Activated naive CD8-positive, alpha-beta T cell treated with anti-CD3 and anti-CD28 coated beads, Interleukin-2, amount 10 ng/mL, durations not matched to agents 7 days and 5 days (primary cell): ENCODE measurements around the gene PML. TPM values are rescaled to one million over a fixed set of nuclear protein-coding genes. Genes with fewer than 3 reads are reported as not detected.
"Not testable (repeated sequence)": the region's sequence is repeated elsewhere in the genome, so short reads cannot be mapped to it uniquely, and the experiment has no call there.

Experiments
- ATAC-seq: fragments of 150-1000 bp; cut with Tn5 transposase; one replicate; pipeline ENCODE4 v1.10.0; 2021; ENCODE audit warnings: low read depth, moderate library complexity
- POLR2A ChIA-PET: fragments of 350-600 bp; sonication (Branson Sonifier 250); formaldehyde crosslinking; loops from one replicate; lab custom pipeline; 2021; ENCODE audit warnings: antibody characterized with exemption; lab: Charles Lee
- DNase-seq: peaks from one replicate; pipeline ENCODE4 v3.0.0; 2021
- H3K27ac Mint-ChIP-seq: one replicate; pipeline ENCODE4 v1.8.0; 2022; ENCODE audit warnings: mild to moderate bottlenecking, mixed read lengths
- H3K27me3 Mint-ChIP-seq: one replicate; pipeline ENCODE4 v1.8.0; 2022; ENCODE audit warnings: mild to moderate bottlenecking, moderate library complexity, mixed read lengths
- H3K36me3 Mint-ChIP-seq: one replicate; pipeline ENCODE4 v1.8.0; 2021; ENCODE audit warnings: mild to moderate bottlenecking, mixed read lengths
- H3K4me1 Mint-ChIP-seq: one replicate; pipeline ENCODE4 v1.8.0; 2021; ENCODE audit warnings: mixed read lengths
- H3K4me3 Mint-ChIP-seq: one replicate; pipeline ENCODE4 v1.8.0; 2022; ENCODE audit warnings: mild to moderate bottlenecking, moderate library complexity, mixed read lengths
- H3K9me3 Mint-ChIP-seq: one replicate; pipeline ENCODE4 v1.8.0; 2021; ENCODE audit warnings: mixed read lengths
- total RNA-seq, 2 experiments: library from RNA; stranded (reverse); gene quantifications; one replicate each; pipeline ENCODE4 v1.2.3, GENCODE V29; 2021

Gene PML
- total RNA-seq, 2 experiments from 2014 or later: 118 to 120 TPM

DNA sequence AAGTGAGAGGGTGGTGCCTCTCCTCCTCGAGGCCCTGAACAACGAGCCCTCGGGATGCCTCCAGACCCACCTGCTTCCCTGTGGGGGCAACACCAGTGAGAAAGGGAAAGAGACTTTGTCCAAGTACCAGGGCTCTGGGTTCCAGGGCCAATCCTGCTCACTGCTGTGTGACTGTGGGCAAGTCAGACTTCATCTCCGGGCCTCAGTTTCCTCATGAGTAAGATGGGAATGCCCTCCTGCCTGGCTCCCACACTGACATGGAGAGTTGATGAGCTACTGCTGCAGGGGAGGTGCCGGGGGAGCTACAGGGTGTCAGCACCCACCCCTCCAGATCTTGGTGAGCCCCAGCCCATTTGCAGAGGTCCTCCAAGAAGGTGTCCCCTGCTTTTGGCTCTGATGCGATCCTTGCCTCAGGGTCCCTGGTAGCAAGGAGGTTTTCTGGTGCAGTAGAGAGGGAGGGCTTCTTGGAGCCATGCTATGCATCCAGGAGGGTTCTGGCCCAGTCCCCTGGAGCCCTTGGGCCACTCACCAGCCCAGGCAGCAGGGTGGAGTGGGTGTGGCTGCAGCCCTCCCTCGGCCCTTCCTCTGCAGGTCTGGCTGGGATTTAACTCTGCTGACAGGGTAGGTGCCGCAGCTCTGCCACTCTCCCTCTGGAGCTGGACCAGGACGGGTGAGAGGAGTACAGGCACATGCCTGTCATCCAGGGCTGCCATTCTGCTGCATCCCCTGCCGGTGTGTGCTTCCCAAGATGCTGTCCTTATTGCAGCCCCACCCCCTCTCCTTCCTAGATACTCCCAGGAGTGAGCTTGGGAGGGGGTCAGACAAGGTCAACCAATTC is 41.4 kb upstream of the PML start:
- no peaks in the 10 kb centered on the region for H3K9me3 Mint-ChIP-seq
- no peak overlapping the region for H3K4me3 Mint-ChIP-seq
- peaks cover 18% of the 10 kb centered on the region for H3K4me1 Mint-ChIP-seq
- peaks cover 3% of the 10 kb centered on the region for H3K27me3 Mint-ChIP-seq
- H3K36me3 Mint-ChIP-seq: no peaks in the 10 kb centered on the region
- no peak for ATAC-seq
- DNase-seq: no peak
- H3K27ac Mint-ChIP-seq: no peak overlapping the region
- POLR2A ChIA-PET: no interaction called here

DNA sequence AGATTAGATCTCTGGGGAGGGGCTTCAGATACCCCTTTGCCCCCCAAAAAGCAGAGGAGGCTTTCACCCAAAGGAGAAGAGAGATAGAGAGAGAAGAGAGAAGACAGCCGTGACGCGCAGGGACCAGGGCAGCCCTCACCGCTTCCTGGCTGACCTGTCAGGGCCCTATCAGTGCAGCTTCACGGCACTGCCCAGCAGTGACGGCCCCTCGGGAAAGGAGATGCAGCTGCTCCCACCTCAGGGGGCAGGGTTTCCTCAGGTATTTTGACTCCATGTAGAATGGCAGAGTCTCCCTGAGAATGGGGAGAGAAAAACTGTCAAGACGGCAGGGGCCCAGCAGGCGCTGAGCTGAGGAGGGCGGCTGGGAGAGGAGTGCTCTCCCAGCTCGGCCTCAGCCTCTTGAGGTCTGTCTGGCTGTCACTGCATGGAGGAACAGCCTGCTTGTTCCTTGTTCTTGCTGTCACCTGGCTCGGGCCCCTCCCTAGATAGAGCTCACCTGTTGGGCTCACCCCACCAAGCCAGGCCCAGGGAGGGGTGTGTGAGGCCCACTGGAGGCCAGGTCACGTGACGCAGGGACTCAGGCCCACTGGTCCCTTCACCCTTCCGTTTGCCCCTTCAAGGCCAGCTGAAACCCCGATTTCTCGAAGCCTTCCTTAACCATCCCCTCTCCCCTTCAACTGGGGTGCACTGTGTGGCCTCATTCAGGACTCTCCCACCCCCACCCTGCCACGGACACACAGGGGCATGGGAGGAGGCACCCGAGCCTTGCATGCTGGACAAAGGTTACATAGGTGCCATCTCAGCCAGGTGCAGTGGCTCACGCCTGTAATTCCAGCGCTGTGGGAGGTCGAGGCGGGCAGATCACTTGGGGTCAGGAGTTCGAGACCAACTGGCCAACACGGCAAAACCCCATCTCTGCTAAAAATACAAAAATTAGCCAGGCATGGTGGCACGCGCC is 40.0 kb upstream of the PML start:
- no peak overlapping the region for H3K4me3 Mint-ChIP-seq
- no peaks in the 10 kb centered on the region for H3K36me3 Mint-ChIP-seq
- POLR2A ChIA-PET: no interaction called here
- H3K27ac Mint-ChIP-seq: no peak overlapping the region
- no peak for ATAC-seq
- no peaks in the 10 kb centered on the region for H3K9me3 Mint-ChIP-seq
- H3K27me3 Mint-ChIP-seq: peaks cover 3% of the 10 kb centered on the region
- H3K4me1 Mint-ChIP-seq: peaks cover 28% of the 10 kb centered on the region
- DNase-seq: no peak

DNA sequence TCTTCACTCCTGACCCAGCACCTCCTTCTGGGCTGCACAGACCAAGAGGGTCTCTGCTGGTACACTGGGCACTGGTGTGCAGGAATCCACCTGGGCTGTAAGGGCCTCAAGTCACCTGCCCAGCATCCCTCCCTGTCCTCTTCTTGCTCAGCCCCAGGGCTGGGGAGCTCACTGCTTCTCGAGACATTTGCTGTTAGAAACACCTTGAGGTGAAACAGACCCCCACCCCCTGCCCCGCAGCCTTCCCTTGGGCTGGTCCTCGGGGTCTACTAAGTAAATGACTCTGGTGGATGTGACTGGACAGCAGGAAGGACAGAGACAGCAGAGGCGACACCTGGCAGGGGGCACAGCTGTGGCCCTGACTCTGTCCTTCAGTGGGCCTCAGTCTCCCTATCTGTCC is 39.2 kb upstream of the PML start:
- no peak overlapping the region for H3K4me3 Mint-ChIP-seq

DNA sequence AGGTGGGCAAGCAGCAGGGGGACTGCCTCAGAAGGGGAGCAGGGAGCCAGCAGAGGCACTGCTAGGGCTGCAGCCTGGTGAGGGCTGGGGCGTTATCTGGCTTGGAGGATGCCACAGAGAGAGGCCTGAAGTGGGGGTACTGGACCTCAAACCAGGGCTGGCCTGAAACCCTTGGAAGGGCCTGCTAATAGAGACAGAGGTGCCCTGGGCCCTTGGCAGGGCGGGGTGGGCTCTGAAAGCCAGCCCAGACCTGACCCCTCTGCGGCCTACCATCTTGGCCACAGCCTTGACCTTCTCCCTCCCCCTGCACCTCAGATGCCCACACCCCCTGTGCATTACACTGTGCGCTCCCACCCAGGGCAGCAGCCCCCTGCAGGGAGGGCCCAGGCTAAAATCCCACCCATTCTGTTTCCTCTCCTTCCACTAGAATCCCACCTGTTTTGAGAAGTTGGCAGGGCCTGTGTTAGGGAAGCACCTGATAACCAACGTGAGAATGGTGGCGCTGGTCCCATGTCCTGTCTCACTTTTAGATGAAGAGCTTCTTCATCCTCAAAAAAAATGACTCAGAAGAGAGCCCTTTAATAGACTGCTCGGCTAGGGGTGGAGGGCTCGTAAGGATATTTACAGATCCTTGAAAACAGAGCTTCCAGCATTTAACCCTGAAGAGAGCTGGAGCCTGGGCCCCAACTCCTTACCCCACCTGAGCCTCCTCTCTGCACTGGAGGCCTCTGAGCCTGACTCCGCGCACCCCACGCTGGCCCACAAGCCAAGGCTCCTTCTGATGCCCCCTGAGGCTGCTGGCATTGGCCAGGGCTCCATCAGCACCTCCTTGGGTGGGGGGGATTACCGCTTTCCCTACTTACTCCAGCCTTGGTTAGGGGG is 38.4 kb upstream of the PML start:
- ATAC-seq: no peak
- no peak overlapping the region for H3K4me3 Mint-ChIP-seq
- no peaks in the 10 kb centered on the region for H3K36me3 Mint-ChIP-seq
- peak overlapping the region; percentile 14 for H3K27ac Mint-ChIP-seq
- no peaks in the 10 kb centered on the region for H3K9me3 Mint-ChIP-seq
- H3K27me3 Mint-ChIP-seq: peaks cover 3% of the 10 kb centered on the region
- H3K4me1 Mint-ChIP-seq: peaks cover 32% of the 10 kb centered on the region
- POLR2A ChIA-PET: interaction anchor here (1.0 to 1.1 kb wide), 2 partner anchors 28 to 38 kb away, joined by 3 read pairs; partner anchors contain the start of gene PML
- DNase-seq: no peak

More for the DNA sequence above, 39.2 kb upstream of the PML start:
- DNase-seq: no peak
- no peaks in the 10 kb centered on the region for H3K9me3 Mint-ChIP-seq
- peaks cover 3% of the 10 kb centered on the region for H3K27me3 Mint-ChIP-seq
- POLR2A ChIA-PET: no interaction called here
- peaks cover 33% of the 10 kb centered on the region for H3K4me1 Mint-ChIP-seq
- ATAC-seq: no peak
- H3K27ac Mint-ChIP-seq: no peak overlapping the region
- H3K36me3 Mint-ChIP-seq: no peaks in the 10 kb centered on the region

DNA sequence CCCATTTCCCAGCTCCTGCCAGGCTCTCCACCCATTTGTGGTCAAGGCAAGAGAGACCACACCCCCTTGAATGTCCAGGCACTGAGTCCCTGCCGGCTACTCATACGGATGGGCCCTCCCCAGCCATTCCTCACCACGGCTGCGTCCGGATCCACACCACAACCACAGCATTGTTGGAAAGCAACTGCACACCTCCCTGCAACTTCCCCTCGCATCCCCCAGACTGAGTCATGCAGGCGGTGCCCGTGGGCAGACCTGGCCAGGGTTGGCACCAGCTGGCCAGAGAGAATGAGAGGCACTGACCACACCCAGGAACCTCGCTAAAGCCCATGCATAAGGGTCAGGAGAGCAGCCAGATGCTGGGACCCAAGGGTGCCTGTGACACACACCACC is 37.8 kb upstream of the PML start:
- H3K9me3 Mint-ChIP-seq: no peaks in the 10 kb centered on the region
- H3K4me1 Mint-ChIP-seq: peaks cover 29% of the 10 kb centered on the region
- no peaks in the 10 kb centered on the region for H3K36me3 Mint-ChIP-seq
- peaks cover 3% of the 10 kb centered on the region for H3K27me3 Mint-ChIP-seq
- ATAC-seq (no peak), DNase-seq (no peak)
- H3K27ac Mint-ChIP-seq: peak overlapping the region; percentile 14
- no peak overlapping the region for H3K4me3 Mint-ChIP-seq
- POLR2A ChIA-PET: interaction anchor here (1.0 to 1.1 kb wide), 2 partner anchors 29 to 38 kb away, joined by 3 read pairs; partner anchors contain the start of gene PML

DNA sequence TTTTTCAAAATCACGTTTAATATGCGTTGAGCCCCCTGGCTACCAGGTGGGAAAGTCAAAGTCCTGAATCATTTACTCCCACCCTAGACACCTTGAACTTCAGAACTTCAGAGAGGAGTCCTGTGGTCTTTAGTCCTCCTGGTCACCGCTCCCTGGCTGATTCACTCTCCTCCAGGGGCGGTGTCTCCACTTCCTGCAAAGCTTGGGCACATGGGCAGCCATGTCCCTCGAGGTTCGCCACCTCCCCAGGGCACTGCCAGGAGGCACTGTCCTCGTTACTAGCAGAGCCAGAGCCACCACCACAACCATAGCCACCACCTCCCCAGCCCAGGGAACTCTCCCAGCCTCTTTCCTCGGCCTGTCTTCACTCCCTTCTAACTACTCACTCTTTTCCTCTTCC is 37.2 kb upstream of the PML start:
- no peak overlapping the region for H3K4me3 Mint-ChIP-seq
- H3K27me3 Mint-ChIP-seq: peaks cover 3% of the 10 kb centered on the region
- DNase-seq (no peak), ATAC-seq (no peak)
- H3K9me3 Mint-ChIP-seq: no peaks in the 10 kb centered on the region
- H3K4me1 Mint-ChIP-seq: peaks cover 27% of the 10 kb centered on the region
- peak overlapping the region; percentile 42 for H3K27ac Mint-ChIP-seq
- H3K36me3 Mint-ChIP-seq: no peaks in the 10 kb centered on the region
- POLR2A ChIA-PET: interaction anchor here (1.0 to 1.1 kb wide), 2 partner anchors 29 to 37 kb away, joined by 3 read pairs; partner anchors contain the start of gene PML

DNA sequence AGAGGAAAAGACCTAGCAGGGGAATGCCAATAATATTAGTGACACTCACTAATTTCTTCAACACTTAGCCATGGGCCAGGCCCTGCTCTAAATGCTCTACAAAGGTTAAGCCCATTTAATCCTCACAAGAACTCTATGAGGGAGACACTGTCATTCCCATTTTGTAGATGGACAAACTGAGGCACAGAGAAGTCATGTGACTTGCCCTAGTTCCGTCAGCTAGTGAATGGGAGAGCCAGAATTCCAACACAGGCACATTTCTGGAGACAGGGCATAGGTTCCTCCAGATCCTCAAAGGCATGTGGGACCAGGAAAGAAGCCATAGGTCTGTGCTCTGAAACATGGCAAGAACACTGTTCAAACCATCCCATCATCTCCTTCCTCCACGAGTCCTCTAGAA is 36.7 kb upstream of the PML start:
- POLR2A ChIA-PET: no interaction called here
- DNase-seq (no peak), ATAC-seq (no peak)
- Mint-ChIP-seq H3K27me3 (peaks cover 3% of the 10 kb centered on the region), H3K36me3 (no peaks in the 10 kb centered on the region), H3K9me3 (no peaks in the 10 kb centered on the region), H3K4me1 (peaks cover 24% of the 10 kb centered on the region), H3K27ac (peak overlapping the region; percentile 42), H3K4me3 (no peak overlapping the region)

DNA sequence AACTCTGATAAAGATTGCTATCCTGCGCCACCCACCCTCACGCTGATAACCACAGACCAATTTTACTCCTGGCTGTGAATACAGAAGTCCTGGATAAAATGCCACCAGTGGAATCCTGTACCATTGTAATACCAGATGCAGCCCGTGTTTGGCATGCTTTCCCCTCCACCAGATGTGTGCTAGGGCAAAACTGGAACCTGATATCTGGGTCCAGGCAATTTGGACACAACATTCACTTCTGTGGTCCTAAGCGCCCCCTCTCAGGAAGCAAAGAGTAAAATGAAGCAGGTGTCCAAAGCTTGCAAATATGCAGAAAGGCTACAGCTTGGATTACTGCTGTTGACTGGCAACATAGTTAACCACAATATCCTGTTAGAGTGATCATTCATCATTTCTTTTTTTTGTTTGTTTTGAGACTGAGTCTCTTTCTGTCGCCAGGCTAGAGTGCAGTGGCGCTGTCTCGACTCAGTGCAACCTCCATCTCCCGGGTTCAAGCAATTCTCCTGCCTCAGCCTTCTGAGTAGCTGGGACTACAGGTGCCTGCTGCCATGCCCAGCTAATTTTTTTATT is 35.4 kb upstream of the PML start:
- Mint-ChIP-seq H3K27me3 (peaks cover 3% of the 10 kb centered on the region), H3K4me1 (peaks cover 24% of the 10 kb centered on the region), H3K9me3 (no peaks in the 10 kb centered on the region), H3K4me3 (peak overlapping the region; percentile 43), H3K27ac (peak overlapping the region; percentile 87), H3K36me3 (no peaks in the 10 kb centered on the region)
- no peak for DNase-seq
- peak; percentile 94 for ATAC-seq
- POLR2A ChIA-PET: interaction anchor here (0.6 to 1.6 kb wide), 7 partner anchors 8 to 37 kb away, joined by 3 to 17 read pairs (median 4); partner anchors contain the start of gene PML

DNA sequence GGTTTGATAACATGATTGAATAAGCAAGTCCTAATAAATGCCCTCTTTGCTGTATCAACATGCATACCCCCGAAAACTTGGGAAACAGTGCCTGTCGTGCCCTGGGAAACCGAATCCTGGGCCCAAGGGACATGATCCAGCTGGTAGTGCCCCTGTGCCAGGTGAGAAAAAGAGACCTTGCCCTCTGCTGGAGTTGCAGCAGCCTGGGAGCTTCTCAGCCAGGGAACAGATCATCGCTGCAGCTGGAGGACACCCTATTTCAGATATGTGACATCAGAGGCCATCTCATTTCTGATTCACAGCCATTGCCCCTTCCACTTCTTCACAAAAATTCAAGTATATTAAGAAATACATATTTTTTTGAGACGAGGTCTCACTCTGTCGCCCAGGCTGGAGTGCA is 34.7 kb upstream of the PML start:
- H3K4me3 Mint-ChIP-seq: peak overlapping the region; percentile 43
- DNase-seq (peak; percentile 29), ATAC-seq (no peak)
- peaks cover 3% of the 10 kb centered on the region for H3K27me3 Mint-ChIP-seq
- peaks cover 26% of the 10 kb centered on the region for H3K4me1 Mint-ChIP-seq
- POLR2A ChIA-PET: interaction anchor here (1.2 to 1.6 kb wide), 5 partner anchors 9 to 38 kb away, joined by 3 to 17 read pairs (median 4); partner anchors contain the start of gene PML
- peak overlapping the region; percentile 87 for H3K27ac Mint-ChIP-seq
- H3K9me3 Mint-ChIP-seq: no peaks in the 10 kb centered on the region
- H3K36me3 Mint-ChIP-seq: no peaks in the 10 kb centered on the region

DNA sequence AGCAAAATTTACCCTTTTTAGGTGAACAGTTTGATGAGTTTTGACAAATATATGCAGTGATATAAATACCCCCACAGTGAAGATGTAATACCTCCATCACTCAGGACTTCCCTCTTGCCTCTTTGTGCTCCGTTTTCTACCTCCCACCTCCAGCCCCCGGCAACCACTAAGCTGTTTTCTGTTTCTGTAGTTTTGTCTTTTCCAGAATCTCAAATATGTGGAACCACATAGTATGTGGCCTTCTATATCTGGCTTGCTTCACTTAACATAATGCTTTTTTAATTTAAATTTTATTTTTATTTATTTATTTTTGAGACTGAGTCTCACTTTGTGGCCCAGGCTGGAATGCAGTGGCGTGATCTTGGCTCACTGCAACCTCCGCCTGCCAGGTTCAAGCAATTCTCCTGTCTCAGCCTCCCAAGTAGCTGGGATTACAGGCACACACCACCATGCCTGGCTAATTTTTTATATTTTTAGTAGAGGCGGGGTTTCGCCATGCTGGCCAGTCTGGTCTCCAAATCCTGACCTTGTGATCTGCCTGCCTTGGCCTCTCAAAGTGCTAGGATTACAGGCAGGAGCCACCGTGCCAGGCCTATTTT is 33.9 kb upstream of the PML start:
- peak overlapping the region; percentile 9 for H3K27ac Mint-ChIP-seq
- not testable (repeated sequence) for H3K4me3 Mint-ChIP-seq, H3K27me3 Mint-ChIP-seq

DNA sequence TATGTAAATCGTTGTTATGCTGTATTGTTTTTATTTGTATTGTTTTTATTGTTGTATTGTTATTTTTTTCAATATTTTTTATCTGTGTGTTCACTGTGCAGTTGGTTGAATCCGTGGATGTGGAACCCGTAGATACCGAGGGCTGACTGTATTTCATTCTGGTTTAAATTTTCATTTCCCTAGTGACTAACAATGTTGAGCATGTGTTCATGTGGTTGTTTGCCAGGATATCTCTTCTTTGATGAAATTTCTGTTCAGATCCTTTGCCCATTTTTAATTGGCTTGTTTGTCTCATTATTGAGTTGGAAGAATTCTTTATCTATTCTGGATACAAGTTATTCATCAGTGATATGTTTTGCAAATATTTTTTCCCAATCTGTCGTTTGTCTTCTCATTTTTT is 32.1 kb upstream of the PML start:
- Mint-ChIP-seq H3K4me3 (no peak overlapping the region), H3K36me3 (no peaks in the 10 kb centered on the region), H3K9me3 (no peaks in the 10 kb centered on the region), H3K4me1 (peaks cover 39% of the 10 kb centered on the region), H3K27ac (no peak overlapping the region), H3K27me3 (no peaks in the 10 kb centered on the region)
- ATAC-seq: no peak
- no peak for DNase-seq
- POLR2A ChIA-PET: interaction anchor here (0.7 kb wide), 1 partner anchor 49 kb away, joined by 5 read pairs; no protein-coding TSS in a partner anchor

More for the DNA sequence above, 33.9 kb upstream of the PML start:
- not testable (repeated sequence) for DNase-seq, ATAC-seq, H3K9me3 Mint-ChIP-seq, H3K36me3 Mint-ChIP-seq
- POLR2A ChIA-PET: interaction anchor here (1.1 to 1.5 kb wide), 3 partner anchors 14 to 39 kb away, joined by 3 to 5 read pairs (median 4); partner anchors contain the start of gene PML
- H3K4me1 Mint-ChIP-seq: peaks cover 32% of the 10 kb centered on the region

DNA sequence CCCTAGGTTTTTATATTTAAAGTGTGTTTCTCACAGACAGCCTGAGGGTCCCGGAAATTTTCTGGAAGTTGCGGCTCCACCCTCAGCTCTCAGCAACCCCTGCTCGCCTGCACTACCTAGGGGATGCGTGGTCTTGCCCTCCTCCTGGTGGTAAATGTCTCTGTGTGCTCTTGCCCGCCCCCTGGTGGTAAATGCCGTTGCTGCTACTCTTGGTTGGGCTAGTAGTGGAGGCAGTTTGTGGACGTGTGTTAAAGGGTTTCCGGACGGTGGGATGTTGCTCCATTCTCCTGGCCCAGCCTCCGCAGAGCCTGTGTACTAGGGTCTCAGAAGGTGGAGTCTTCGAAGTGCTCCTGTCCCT is 29.8 kb upstream of the PML start:
- no peaks in the 10 kb centered on the region for H3K9me3 Mint-ChIP-seq
- peaks cover 34% of the 10 kb centered on the region for H3K4me1 Mint-ChIP-seq
- H3K36me3 Mint-ChIP-seq: no peaks in the 10 kb centered on the region
- H3K27me3 Mint-ChIP-seq: no peaks in the 10 kb centered on the region
- DNase-seq (peak; percentile 93), ATAC-seq (peak; percentile 85)
- POLR2A ChIA-PET: interaction anchor here (0.7 to 3.3 kb wide), 6 partner anchors 15 to 51 kb away, joined by 3 to 38 read pairs (median 10); partner anchors contain the start of gene PML
- peak overlapping the region; percentile 67 for H3K4me3 Mint-ChIP-seq
- peak overlapping the region; percentile 89 for H3K27ac Mint-ChIP-seq
